Measurements from ENCODE around the gene PRKCE.
A peak's percentile ranks its signal among the peaks of the same experiment; 100 is the strongest.
"Not testable (repeated sequence)": the region's sequence is repeated elsewhere in the genome, so short reads cannot be mapped to it uniquely, and the experiment has no call there.

Gene PRKCE

DNA sequence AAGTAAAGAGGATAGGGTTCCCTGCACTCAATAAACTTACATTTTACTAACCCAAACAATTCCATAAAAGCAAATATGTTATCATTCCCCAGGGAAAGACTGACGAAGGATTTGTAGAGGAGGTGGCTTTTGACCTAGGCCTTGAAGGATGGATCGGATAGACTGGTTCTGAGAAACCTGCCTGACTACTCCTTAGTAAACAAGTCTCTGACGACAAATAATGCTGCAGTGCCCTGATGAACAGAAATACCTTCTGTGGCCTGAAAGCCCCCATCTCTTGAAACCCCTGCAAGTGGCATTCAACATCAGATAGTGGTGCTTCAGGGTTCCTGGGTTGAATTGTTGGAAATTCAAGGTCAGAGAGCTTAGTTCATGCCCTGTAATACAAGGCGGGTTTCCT is 19.2 kb downstream of the PRKCE start:
- no peak for DNase-seq

DNA sequence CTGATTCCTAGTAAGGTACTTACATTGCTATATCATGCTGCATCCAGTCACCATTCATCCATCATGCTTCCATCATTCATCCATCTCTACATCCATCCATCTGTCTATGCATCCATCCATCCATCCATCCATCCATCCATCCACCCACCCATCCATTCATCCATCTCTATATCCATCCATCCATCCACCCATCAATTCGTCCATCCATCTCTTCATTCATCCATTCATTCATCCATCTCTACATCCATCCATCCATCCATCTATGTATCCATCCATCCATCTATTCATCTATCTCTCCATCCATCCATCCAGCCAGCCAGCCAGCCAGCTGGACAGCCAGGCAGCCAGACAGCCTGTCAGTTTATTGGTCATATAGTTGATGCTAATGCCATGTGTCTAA is 20.7 kb downstream of the PRKCE start:
- DNase-seq: no peak

DNA sequence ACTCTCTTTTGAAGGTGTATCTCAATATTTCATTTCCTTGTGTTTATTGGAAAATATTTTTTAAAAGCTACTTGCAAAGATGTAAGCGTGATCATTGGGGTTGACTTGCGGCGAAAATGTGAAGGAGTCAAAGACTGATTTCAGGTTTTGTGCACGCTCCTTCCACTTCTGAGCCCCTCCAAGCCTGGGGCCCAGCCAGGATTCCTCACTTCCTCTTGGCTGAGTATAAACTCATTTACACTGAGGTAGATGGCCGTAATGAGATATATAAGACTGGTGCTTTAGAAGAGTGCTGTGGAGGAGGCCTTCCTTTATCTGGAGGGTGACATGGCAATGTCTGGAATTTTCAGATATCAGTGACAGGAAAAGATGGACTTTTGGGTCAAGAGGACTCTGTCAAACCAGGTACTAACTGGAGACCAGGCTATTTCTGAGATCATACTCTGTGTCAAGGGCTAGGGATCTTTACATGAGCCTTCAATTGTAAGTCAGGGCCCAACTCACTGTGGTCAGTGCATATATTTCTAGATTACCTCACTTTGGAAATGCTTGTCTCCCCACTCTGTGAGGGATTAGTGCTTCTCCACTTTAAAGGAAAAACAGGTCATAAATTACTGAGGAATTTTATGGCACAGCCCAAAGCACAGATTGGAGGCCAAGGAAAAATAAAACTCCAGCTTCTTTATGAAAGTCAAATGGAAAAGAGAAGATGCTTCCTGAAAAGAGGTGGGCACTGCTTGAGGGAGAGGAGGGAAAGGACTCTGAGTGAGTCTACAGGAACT is 22.8 kb downstream of the PRKCE start:
- DNase-seq: no peak

DNA sequence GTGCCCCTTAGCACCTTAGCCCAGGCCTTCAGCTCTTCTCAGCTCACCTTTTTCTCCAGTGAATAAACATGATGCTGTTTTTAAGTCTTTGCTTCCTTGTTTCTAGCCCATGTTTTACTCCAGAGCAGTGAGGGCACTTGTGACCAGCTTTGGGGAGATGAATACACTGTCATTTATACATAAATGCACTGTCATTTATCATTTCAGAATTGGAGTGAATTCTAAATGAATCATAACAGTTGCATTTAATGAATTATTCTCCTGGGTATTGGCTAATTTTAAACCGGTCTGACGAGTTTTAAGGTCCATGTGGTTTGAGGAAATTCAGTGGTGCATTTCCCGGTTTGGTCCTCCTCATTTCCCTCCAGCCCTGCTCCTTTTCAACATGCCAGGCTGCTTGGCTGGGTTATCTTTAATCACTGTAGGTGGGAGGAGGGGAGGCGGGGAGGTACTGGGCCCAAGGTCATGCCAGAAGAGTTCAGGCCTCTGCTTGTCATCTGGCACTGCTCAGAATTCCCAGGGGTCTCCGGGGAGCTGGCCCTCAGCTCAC is 23.9 kb downstream of the PRKCE start:
- DNase-seq: no peak

DNA sequence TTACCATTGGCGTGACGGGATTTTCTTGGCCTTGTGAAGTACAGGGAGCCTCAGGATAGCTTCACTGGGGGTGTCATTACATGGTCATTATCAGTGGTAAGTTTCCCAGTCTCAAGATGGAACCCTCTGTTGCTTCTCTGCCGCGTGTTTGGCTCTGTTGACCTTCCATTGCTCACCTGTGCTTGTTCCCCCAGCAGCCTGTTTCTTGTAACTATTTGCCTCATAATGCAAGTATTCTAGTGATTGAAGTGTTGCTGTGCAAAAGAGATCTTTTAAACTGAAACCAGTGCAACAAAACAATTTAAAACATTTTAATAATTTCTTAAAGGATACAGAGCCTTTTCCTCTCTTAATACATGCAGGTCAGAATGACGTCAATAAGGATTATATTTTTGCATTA is 24.6 kb downstream of the PRKCE start:
- no peak for DNase-seq

DNA sequence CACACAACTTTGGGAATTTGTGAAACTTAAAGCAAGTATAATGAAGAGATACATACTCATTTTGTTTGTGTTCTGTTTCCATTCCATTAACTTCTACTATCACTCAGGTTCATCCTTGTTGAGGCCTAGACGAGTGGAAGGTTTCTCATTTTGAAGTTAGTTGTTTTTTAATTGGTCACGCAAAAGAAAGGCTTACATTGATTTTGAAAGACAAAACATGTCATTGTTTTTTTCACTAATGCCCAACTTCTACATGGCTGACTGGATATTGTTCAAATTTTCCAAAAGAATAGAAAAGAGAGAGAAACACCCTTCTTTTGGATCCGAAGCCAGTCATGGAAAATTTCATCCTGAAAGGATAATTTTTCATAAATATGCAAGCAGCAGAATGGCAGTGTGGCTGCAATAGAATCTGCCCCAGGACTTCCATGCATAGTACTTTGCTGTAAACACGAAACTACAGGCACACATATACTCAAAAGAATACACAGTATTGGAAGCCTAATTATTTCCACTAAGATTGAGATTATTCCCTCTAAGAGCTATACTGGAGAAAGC is 27.4 kb downstream of the PRKCE start:
- DNase-seq: no peak

DNA sequence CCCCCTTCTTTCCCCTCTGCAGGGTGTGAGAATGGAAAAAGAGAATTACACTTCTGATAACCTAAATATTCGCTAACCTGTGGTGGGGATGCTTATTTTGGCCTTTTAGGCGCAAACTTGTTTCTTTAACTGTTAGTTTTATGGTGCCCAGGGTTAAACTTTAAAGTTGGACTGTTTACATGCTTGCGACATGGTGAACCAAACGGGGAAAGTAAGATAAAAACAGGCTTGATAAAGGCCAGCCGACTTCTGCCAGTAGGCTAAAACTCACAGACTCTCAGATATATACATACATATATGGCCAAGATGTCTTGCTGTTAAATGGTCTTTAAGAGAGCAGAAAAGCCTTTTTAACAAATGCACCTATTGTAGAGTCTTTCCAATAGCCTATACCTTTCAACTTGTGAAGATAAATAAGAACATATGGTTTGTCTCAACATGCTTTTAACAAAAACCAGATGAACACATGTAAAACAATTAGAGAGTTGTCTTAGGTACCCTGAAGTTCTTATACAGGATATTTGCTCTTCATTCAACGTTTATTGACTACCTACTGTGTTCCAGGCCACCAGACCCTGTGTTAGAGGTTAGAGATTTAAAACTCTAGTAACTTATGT is 29.0 kb downstream of the PRKCE start:
- DNase-seq: no peak

DNA sequence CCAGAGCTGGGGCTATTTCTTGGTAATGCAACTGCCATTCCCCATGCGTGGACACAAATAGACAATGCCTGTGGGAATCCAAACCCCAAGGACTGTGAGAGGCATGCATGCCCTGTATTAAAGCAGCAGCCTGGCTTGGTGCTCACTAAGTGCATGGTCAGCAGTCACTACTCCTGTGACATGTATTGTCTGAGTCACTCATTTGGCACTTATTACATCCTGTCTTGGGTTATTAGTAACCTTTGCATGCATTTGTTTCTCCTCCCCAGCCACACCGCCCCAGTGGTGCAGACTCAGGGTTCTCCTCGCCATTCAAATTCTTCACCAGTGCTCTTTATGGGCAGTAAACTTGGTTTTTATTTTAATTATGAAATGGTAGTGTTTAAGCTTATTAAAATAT is 30.2 kb downstream of the PRKCE start:
- DNase-seq: peak; percentile 93

DNA sequence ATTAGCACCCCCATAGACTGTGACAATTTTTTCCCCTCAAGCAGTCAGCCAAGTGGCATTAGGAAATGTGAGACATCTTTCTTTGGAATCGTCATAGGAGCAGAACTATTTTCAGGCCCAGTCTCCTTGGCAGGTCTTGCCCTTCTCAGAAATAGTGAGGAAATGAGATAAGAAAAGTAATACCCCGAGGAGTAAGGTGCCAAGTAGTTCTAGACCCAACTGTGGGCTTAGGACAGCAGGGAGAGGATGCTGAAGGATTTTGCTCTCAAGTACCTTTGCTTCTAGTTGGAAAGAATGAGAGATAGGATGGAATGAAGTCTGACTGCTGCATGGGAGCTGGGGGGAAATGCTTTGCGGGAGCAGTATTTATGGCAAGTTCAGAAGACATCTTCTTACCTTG is 31.8 kb downstream of the PRKCE start:
- no peak for DNase-seq

DNA sequence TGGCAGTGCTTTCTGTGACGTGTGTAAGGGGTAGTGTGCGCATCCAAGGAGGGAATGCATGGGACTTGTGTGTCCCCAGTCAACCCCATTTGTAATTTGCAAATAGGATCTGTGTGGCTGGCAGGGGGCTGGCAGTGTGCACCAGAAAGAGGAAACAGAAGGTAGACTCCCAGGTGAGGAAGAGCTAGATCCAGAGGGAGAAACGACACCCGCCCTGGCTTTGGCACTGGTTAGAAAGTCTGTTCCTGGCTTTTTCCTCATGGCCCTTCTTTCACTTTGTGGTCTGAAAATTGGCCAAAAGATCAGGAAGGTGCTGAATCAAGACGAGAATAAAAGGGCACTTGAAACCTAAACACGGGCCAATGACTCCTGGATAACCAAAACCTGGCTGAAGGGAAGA is 33.3 kb downstream of the PRKCE start:
- DNase-seq: peak; percentile 9

DNA sequence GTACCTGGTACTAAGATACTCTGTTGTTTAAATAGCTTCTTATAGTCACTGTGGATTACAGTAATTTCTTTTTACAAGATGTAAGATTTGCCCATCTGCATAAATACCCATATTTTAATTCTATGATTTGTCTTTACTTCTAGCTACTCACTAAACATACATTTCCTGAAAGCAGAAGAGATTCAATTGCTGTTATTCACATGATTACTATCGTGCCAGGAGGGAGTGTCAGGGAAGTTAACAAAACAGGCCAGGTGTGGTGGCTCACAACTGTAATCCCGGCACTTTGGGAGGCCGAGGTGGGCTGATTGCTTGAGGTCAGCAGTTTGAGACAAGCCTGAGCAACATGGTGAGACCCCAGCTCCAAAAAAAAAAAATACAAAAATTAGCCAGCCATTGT is 33.8 kb downstream of the PRKCE start:
- DNase-seq: no peak

DNA sequence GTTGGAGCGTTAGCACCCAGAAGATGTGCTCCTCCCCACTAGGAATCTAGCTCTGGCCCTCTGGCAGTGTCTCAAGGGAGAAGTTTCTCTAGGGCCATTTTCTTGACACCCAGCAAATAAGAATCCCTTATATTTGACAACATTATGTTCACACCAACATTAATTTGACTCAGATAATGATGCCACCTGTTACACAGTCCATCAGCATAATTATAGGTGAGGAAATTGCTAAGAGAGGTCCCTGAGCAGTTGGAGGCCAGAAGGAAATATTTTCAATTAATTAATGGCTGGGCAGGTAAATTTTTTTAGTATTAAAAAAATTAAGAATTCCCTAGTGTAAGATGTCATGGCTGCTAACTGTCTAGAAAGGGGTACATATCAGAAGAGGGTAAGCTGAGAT is 36.5 kb downstream of the PRKCE start:
- no peak for DNase-seq

DNA sequence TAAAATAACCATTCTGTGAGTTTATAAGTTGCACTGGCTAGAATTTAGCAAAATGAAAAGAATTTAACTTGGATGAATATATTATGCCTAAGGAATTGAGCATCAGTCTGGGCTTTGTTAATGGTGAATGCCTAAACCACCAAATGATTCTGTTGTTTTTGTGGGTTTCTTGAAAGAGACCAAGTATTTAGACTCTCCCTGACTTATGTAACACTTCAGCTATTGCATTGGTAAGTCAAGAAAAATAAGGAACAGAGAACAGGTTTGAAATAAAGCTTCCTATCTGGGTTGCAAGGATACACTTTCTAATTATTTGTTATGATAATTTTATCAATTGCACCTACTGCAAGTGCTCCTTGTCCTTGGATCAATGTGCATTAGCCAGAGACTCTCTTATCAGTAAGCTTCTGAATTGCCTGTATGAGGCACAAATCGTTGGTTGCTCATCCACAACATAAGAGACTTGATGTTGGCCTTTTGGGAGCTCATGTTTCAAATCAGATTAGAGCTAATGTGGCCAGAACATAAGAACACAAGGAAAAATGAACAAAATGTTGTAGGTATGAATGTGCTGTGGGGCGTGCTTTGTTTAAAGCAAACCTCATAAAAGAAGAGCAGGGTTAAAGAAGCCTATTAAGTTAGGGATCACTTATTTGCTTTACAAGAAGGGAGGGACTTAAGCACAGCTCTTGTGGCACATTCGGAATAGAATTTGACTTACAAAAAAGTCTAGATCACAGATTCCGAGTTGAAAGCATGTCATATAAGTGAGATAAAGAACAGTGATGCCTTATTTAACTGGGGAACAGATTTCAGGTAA is 37.2 kb downstream of the PRKCE start:
- DNase-seq: peak; percentile 24

DNA sequence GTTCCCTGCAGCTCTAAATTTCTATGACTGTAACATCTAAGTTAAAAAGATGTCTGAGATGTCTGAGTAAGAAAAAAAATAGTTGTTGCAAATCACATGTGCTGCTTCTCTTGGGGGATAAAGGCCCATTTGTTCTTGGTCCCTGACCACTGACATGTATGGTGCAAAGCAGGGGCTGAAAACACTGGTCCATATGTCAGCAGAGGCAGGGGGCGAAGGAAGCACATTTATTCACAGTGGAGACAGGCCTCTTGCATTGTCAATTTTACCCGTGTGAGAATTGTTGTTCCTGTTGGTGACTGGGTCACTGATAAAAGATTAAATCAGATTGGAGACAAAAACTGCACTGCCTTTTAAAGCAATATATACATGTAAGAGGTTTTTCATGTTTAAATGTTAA is 38.8 kb downstream of the PRKCE start:
- peak; percentile 40 for DNase-seq

DNA sequence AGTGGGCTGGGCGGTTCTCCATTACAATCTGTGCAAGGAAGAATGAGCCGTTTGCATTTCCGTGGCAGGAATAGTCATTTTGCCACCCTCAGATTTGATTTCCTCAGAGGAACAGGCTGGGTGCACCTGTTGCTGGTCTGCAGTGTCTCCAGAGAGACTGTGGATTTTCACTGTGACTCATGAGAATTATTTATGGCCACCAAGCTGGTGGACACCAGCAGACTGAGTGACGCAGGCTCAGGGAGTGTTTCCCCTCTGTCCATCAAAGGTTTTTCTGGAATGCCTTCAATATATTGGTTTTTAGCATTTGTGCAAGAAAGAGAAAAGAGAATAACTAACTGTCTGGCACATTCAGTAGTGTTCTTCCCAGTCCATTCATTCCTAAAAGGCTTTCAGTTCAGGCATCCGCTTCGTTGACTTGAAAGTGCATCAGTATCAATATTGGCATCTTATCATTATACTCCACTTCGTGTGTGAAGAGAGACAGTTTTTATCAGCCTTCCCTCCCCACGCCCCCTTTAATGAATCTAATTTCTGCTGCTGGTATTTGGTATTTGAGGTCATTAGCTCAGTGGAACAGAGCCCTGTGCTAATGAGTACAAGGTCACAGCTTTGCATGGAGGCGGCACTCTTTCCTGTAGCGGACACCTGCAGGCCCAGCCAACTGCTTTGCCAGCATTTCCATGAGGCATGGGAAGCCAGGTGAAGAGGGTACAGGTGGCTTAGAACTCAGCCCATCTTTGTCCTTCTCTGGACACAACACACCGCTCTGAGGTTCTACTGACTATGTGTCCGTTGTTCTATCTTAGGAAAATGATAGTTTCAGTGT is 39.9 kb downstream of the PRKCE start:
- DNase-seq: peak; percentile 92

DNA sequence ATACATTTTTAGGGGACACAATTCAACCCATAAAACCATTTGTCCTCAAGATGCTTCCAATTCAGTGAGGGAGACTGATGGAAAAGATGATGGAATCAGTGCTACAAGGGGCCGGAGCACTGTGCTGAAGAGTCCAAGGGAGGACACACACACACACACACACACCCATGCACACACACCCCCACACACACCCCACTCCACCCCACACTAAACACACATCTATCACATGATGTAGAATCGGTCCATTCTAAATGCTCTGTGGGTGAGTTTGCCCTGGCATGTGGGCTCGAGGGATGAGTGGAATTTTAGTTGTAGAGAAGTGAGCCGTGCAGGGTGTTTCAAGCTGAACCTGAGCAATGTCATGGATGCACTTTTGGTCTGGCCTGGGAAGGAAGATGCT is 41.1 kb downstream of the PRKCE start:
- no peak for DNase-seq

DNA sequence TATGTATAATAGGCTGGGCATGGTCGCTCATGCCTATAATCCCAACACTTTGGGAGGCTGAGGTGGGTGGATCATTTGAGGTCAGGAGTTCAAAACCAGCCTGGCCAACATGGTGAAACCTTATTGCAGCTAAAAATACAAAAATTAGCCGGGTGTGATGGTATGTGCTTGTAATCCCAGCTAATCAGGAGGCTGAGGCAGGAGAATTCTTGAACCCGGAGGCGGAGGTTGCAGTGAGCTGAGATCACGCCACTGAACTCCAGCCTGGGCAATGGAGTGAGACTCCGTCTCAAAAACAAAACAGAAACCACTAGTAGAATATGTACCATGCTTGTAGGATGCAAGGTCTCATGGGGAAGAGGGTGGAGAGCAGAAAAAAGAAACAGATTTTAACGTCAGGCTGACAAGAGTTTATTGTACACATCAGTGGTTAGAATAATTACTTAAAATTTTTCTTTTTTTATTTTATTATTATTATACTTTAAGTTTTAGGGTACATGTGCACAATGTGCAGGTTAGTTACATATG is 44.1 kb downstream of the PRKCE start:
- not testable (repeated sequence) for DNase-seq

DNA sequence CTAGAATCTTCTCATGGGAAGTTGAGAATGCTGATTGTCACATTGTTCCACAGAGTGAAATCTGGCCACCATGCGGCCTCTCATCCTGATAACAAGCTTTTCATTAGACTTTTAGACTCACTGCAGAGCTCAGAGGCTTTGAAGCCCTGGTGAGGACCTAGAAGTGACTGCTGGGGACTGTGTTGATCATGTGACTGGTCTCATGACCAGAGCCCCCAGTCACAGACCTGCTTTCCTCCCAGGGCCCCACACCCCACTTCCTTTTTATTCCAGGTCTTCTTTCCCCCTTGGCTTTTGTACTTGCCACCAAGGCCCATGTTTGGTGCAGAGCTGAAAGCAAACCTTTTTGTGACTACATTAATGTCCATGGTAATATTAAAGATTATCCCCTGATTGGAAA is 45.2 kb downstream of the PRKCE start:
- no peak for DNase-seq

DNA sequence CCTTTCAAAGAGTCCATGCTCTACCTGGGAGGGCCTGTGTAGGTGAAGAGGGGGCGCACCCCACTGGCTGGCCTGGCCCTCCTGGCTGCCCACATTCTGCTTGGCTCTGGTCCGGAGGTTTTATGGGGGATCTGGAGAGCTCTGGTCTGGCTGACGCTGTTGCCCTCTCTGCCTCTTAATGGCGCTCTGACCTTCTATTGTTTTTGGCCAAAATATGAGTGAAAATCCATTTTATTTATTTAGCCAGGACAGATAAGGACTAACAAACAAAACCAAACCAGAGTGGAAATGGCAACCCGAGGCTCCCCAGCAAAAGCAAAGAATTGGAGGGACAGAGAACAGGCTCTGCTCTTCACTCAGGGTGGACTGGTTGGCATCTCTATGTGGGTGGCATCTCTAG is 45.7 kb downstream of the PRKCE start:
- DNase-seq: no peak

DNA sequence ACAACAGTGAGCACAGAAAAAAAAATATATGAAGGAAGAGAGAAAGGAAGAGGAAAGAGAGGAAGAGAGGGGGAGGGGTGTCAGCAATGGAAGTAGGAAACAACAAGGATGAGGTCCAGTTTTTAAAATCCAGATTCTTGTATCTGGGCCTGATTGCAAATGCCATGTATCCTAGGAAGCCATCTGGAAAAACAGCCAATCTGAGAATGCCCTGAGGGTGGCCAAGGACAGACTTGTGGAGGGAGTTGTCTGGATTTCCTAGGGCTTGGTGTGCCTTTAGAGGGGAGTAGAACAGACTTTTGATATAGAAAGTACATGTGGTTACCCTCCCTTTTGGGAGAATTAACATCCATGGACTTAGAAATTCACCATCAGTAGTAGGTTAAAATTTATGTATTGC is 47.1 kb downstream of the PRKCE start:
- DNase-seq: no peak

DNA sequence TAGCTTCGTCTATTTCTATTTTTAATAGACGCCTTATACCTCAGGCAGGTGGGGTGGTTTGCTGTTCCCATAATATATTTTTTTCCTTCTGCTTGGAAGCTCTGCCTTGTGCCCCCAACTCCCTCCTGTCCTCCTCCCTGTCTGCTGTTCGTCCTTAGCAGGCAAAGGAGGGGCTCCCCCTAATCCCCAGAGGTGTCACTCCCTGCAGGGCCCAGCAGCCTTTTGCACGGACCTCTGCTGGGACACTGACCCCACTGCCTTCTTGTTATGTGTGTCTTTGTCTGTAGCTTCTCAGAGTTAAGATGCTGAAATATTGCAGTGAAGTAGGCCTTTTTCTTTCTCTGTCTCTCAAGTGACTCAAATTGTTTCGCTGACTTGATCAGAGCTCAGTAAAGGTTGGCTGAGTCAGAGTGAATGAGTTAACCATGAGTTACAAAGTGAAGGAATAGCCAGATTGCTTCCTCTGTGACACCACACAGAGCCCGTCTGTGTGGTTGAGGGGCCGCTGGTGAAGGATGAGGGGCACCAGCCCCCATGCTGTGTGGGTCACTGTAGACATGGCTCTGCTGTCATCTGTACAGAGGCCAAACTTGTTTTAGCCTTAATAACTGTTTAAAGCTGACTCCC is 47.7 kb downstream of the PRKCE start:
- DNase-seq: no peak

Data from RPMI8226 (cell line).